HG03460 (cell line): ENCODE measurements around the gene CDK7.
"Not testable (repeated sequence)": the region's sequence is repeated elsewhere in the genome, so short reads cannot be mapped to it uniquely, and the experiment has no call there.

Source experiments
- ATAC-seq: cut with Tn5 transposase; IDR thresholded peaks from one replicate; pipeline ENCODE4 v1.9.1; 2021; ENCODE audit not compliant: unreplicated experiment

The CDK7 gene

GRCh38 chr5:69236733-69237132 lies 2.0 kb downstream of the CDK7 start:
- not testable (repeated sequence) for ATAC-seq

- no peak for ATAC-seq
These were observed 3.2 kb downstream of the CDK7 start for GRCh38 chr5:69237877-69238276.

DNA sequence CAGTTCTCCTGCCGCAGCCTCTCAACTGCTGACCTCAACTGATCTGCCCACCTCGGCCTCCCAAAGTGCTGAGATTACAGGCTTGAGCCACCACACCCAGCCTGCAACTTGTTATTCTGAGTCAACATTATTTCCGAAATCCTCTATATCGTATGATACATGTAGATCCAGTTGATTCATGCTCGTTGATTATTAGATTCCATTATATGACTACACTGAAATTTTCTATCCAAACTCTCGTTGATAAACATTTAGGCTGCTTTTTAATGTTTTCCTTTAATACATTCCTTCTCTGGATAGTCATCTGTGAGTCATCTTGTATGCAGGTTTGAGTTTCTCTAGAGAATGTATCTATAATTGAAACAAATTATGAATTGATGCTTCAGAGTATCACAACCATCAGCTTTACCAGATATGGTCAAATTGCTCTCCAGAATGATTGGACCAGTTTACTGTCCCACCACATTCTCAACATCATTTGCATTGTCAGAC lies 4.1 kb downstream of the CDK7 start:
- no peak for ATAC-seq

- ATAC-seq: no peak
These were observed 7.7 kb downstream of the CDK7 start for GRCh38 chr5:69242215-69242927.

GRCh38 chr5:69245031-69245430 lies 10.3 kb downstream of the CDK7 start:
- ATAC-seq: no peak

DNA sequence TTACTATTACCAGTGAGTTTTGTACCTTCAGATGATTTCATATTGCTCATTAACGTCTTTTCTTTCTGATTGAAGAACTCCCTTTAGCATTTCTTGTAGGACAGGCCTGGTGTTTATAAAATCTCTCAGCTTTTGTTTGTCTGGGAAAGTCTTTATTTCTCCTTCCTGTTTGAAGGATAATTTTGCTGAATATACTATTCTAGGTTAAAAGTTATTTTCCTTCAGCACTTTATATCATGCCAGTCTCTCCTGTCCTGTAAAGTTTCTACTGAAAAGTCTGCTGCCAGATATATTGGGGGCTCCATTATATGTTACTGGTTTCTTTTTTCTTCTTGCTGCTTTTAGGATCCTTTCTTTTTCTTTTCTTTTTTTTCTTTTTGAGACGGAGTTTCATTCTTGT lies 13.3 kb downstream of the CDK7 start:
- no peak for ATAC-seq

DNA sequence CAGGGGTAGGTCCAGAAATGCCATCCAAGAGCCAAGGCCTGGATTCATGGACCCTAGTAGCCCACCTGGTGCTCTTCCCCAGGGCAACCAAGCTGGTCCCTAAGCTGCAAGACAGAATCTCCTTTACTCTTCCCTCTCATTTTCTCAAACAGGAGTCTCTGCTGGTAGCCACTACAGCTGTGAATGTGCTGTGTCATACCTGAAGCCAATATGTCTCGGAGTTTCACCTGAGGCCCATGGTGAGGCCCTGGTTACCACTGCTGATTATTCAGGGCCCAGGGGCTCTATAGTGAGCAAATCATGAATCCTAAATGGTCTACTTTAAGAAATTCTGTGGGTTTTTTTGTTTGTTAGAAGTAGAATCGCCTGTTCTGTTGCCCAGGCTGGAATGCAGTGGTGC lies 15.9 kb downstream of the CDK7 start:
- no peak for ATAC-seq

- ATAC-seq: no peak
These were observed 17.8 kb downstream of the CDK7 start for GRCh38 chr5:69252437-69252836.

DNA sequence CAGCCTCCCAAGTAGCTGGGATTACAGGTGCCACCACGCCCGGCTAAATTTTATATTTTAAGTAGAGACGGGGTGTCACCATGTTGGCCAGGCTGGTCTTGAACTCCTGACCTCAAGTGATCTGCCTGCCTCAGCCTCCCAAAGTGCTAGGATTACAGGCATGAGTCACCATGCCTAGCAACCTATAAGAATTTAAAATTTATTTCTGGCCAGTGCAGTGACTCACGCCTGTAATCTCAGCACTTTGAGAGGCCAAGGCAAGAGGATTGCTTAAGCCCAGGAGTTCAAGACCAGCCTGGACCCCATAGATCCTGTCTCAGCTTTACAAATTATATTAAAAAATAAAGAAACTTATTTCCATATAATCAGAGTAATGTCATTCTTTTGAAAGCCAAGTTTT lies 21.3 kb downstream of the CDK7 start:
- not testable (repeated sequence) for ATAC-seq

GRCh38 chr5:69257577-69257976 lies 22.9 kb downstream of the CDK7 start:
- ATAC-seq: no peak

DNA sequence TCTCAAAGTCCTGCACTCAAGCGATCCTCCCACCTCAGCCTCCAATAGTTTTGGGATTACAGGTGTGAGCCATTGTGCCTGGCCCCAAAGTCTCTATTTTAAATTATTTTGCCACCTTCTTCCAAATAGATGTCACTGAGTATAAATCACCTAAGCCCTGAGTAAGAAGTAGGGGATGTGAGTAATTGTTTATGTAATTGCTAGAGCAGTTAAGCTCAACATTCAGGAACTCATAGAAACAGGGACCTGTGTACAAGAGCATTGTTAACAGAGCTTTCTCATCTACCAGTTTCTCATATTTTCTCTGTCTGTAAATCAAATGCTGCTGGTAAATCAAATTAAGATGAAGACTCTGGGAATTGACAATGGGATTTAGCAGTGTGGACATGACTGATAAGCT lies 26.3 kb downstream of the CDK7 start:
- no peak for ATAC-seq

- ATAC-seq: no peak
These were observed 31.2 kb downstream of the CDK7 start for GRCh38 chr5:69265931-69266330.

DNA sequence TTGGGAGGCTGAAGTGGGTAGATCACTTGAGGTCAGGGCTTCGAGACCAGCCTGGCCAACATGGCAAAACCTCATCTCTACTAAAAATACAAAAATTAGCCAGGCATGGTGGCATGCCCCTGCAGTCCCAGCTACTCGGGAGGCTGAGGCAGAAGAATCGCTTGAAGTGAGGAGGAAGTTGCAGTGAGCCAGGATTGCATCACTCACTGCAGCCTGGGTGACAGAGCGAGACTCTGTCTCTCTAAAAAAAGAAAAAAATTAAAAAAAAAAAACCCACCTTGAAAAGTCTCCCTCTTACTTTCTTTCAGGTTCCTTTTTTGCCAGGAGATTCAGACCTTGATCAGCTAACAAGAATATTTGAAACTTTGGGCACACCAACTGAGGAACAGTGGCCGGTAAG lies 34.2 kb downstream of the CDK7 start:
- no peak for ATAC-seq

- ATAC-seq: no peak
These were observed 36.2 kb downstream of the CDK7 start for GRCh38 chr5:69270840-69271239.

GRCh38 chr5:69271376-69271775 lies 36.7 kb downstream of the CDK7 start:
- no peak for ATAC-seq

DNA sequence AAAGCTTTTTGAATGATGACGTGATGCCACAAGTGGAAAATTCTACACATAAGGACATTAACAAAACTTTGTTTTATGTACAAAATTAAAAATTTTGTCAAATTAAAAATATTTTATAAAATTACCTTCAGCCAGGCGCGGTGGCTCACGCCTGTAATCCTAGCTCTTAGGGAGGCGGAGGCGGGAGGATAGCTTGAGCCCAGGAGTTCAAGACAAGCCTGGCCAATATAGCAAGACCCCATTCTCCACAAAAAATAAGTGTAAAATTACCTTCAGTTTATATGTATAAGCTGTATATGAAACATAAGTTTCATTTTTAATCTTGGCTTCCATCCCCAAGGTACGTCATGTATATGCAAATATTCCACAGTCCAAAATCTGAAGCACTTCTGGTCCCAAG lies 40.9 kb downstream of the CDK7 start:
- no peak for ATAC-seq

- no peak for ATAC-seq
These were observed 41.9 kb downstream of the CDK7 start for GRCh38 chr5:69276422-69277174.

DNA sequence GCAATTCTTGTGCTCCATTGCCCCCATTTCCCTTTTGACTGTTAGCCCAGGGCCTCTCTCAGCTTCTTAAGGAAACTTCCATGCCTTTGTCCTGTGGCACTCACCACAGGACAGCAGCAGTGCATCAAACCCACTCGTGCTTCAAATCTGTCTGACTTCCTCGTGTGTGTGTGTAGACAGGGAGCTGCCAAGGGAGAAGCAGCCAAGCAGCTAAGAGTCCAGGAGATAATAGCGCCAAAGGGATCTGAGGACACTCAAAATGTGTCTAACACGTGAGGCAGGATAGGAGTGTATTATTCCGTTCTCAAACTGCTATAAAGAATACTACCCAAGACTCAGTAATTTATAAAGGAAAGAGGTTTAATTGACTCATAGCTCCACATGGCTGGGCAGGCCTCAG lies 44.8 kb downstream of the CDK7 start:
- ATAC-seq: no peak

DNA sequence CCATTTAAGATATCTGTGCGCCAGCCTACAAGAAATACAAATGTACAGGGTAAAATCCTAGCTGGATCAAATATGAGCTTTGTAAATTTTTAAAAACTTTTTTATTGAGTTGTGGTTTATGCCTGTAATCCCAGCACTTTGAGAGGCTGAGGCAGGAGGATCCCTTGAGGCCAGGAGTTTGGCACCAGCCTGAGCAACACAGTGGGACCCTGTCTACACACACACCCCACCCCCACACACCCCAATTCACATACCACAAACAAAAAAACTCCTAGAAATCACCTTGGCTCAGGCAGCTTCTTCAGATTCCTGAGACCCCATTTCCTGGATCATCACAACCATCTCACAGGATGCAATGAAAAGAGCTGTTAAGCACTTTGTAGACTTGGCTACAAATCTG lies 46.4 kb downstream of the CDK7 start:
- no peak for ATAC-seq

GRCh38 chr5:69284203-69284602 lies 49.5 kb downstream of the CDK7 start:
- no peak for ATAC-seq

DNA sequence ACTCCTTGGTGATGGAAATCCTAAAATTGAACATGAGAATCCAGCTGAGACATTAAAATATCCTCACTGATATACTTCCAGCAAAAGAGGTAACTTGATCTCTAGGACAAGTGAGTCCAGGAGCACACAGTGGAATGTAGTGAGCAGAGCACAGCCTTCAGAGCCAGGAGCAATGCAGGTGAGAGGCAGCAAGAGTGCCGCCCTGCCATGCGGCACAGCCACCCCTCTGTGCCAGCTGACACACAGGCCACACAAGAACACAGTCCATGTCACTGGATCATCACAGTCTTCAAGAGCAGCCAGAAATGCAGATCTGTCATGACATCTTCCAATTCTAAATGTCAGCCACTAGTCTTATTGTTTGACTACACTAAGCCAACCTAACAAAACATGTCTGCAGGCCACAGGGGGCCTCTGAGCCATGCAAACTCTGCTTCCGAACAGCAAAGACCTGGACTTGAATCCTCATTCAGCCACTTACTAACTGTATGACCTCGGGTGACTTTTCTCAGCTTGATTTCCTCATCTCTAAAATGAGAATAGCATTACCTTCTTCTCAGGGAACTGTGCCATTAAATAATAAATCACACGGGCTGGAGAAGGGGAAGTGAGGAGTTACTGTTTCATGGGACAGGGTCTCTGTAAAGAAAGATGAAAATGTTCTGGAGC lies 50.9 kb downstream of the CDK7 start:
- no peak for ATAC-seq

DNA sequence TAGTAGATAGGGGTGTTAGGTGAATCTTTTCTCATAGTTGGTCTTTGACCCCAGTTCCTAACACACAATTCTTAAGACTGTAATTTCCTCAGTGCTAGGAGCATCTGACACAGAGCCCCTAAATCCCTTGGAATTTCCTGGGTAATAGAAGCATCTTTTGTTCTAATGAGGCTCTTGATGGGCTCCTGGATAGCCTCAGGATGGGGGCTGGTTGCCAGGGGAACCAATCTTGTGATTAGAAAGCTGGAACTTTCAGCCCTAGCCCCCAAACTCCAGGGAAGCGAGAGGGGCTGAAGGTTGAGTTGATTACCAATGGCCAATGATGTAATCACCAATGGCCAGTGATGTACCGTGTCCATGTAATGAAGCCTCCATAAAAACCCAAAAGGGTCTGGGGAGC lies 53.4 kb downstream of the CDK7 start:
- no peak for ATAC-seq
